Transverse colon (tissue), 4 donors: ENCODE data around the gene BAAT.

Experiments used
- POLR2AphosphoS5 ChIP-seq, 3 donors: sonication (generic); formaldehyde crosslinking; IDR thresholded peaks; one replicate each; pipeline ENCODE4 v1.6.1; 2016; ENCODE audit warnings: antibody characterized with exemption in 3 of 3
- TF ChIP-seq, protein P1 (sequence below), 5 experiments: fragments of 200-600 bp in 3 of 5; fragments of 450-650 bp in 2 of 5; sonication (generic) in 3 of 5; IDR thresholded peaks; 1 replicate in 2 of 5; 2 replicates in 3 of 5; pipeline ENCODE4 v1.5.1; 2016 to 2017; ENCODE audit warnings: antibody characterized with exemption in 5 of 5, inconsistent platforms in 3 of 5, mild to moderate bottlenecking in 2 of 5, moderate library complexity in 1 of 5

DNA sequence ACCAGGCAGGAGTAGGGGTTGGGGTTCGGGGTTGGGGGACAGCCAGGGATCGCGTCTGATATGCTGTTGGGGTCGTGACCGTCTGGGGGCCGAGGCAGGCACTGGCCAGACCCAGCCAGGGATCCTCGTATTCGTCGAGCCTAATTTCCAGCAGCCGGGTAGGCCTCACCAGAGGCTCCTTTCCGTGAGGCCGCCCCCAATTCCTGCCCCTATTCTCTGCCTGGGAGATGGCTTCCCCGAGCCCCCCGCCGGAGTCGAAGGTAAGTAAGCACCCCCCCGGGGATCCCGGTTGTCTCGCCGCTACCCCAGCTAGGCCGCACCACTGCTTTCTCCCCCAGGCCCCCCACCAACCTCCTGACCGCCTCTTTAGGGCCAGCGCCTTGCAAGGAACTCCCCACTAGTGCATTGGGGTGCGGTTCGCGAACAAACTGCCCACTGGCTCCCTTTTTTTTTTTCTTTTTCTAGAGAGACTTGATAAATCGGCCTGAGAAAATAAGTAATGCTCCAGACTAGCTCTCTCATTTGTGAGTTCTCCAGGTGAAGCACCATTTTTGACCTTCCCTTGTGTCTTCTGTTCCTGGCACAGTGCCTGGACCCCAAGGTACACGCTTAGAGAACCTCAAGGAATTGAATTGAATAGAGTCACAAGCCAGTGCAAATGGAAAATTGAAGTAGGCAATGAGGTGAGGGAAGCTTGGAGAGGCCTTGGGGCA is 14.3 kb upstream of the BAAT start:
- TF ChIP-seq, protein P1, sequence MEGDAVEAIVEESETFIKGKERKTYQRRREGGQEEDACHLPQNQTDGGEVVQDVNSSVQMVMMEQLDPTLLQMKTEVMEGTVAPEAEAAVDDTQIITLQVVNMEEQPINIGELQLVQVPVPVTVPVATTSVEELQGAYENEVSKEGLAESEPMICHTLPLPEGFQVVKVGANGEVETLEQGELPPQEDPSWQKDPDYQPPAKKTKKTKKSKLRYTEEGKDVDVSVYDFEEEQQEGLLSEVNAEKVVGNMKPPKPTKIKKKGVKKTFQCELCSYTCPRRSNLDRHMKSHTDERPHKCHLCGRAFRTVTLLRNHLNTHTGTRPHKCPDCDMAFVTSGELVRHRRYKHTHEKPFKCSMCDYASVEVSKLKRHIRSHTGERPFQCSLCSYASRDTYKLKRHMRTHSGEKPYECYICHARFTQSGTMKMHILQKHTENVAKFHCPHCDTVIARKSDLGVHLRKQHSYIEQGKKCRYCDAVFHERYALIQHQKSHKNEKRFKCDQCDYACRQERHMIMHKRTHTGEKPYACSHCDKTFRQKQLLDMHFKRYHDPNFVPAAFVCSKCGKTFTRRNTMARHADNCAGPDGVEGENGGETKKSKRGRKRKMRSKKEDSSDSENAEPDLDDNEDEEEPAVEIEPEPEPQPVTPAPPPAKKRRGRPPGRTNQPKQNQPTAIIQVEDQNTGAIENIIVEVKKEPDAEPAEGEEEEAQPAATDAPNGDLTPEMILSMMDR (IDR thresholded peaks at IDR 0.05), result no peak
- no peak for TF ChIP-seq POLR2AphosphoS5 (IDR thresholded peaks at IDR 0.05)
